Measurements from ENCODE around the gene HTT.

Gene HTT

DNA sequence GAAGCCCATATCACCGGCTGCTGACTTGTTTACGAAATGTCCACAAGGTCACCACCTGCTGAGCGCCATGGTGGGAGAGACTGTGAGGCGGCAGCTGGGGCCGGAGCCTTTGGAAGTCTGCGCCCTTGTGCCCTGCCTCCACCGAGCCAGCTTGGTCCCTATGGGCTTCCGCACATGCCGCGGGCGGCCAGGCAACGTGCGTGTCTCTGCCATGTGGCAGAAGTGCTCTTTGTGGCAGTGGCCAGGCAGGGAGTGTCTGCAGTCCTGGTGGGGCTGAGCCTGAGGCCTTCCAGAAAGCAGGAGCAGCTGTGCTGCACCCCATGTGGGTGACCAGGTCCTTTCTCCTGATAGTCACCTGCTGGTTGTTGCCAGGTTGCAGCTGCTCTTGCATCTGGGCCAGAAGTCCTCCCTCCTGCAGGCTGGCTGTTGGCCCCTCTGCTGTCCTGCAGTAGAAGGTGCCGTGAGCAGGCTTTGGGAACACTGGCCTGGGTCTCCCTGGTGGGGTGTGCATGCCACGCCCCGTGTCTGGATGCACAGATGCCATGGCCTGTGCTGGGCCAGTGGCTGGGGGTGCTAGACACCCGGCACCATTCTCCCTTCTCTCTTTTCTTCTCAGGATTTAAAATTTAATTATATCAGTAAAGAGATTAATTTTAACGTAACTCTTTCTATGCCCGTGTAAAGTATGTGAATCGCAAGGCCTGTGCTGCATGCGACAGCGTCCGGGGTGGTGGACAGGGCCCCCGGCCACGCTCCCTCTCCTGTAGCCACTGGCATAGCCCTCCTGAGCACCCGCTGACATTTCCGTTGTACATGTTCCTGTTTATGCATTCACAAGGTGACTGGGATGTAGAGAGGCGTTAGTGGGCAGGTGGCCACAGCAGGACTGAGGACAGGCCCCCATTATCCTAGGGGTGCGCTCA is 165.8 kb downstream of the HTT start:
- DNase-seq, result no peak

DNA sequence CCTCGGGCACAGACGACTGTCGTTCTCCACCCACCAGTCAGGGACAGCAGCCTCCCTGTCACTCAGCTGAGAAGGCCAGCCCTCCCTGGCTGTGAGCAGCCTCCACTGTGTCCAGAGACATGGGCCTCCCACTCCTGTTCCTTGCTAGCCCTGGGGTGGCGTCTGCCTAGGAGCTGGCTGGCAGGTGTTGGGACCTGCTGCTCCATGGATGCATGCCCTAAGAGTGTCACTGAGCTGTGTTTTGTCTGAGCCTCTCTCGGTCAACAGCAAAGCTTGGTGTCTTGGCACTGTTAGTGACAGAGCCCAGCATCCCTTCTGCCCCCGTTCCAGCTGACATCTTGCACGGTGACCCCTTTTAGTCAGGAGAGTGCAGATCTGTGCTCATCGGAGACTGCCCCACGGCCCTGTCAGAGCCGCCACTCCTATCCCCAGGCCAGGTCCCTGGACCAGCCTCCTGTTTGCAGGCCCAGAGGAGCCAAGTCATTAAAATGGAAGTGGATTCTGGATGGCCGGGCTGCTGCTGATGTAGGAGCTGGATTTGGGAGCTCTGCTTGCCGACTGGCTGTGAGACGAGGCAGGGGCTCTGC is 166.5 kb downstream of the HTT start:
- no peak for DNase-seq

DNA sequence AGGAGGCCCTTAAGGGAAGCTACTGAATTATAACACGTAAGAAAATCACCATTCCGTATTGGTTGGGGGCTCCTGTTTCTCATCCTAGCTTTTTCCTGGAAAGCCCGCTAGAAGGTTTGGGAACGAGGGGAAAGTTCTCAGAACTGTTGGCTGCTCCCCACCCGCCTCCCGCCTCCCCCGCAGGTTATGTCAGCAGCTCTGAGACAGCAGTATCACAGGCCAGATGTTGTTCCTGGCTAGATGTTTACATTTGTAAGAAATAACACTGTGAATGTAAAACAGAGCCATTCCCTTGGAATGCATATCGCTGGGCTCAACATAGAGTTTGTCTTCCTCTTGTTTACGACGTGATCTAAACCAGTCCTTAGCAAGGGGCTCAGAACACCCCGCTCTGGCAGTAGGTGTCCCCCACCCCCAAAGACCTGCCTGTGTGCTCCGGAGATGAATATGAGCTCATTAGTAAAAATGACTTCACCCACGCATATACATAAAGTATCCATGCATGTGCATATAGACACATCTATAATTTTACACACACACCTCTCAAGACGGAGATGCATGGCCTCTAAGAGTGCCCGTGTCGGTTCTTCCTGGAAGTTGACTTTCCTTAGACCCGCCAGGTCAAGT is 167.5 kb downstream of the HTT start:
- no peak for DNase-seq

GRCh38 chr4:3243136-3243780 is 168.8 kb downstream of the HTT start:
- DNase-seq, result no peak

GRCh38 chr4:3244002-3244401 is 169.5 kb downstream of the HTT start:
- DNase-seq, result no peak

GRCh38 chr4:3244747-3245146 is 170.3 kb downstream of the HTT start:
- no peak for DNase-seq

DNA sequence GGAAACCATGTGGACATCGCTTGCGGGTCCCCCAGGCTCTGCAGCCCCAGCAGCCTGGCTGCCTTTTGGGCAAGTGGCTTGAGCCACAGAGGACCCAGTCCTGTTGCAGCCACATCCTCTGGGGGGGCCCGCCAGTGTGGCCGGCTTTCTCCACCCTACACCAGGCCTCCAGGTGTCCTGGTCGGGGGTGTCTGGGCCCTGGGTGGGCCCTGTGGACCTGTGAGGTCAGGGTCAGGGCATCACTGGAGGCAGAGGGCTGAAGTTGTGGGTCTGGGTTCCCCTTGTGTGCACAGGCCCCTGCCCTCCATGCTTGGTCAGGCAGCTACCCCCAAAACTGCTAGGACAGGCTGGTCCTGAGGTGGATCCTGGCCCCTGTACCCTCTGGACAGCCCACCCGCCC is 171.2 kb downstream of the HTT start:
- no peak for DNase-seq

GRCh38 chr4:3246458-3247398 is 172.2 kb downstream of the HTT start:
- no peak for DNase-seq

- DNase-seq, result no peak
Measured at GRCh38 chr4:3247399-3248177, 173.1 kb downstream of the HTT start.

GRCh38 chr4:3248178-3248480 is 173.6 kb downstream of the HTT start:
- DNase-seq, result no peak

- no peak for DNase-seq
Measured at GRCh38 chr4:3248811-3249661, 174.6 kb downstream of the HTT start, which contains the start of gene MSANTD1. Gene MSANTD1 (plus strand): TSS chr4:3249159. CDS start chr4:3249223, 64 bp downstream.

- DNase-seq, result no peak
Measured at GRCh38 chr4:3249711-3250437, 175.4 kb downstream of the HTT start.

- DNase-seq, result no peak
Measured at GRCh38 chr4:3250438-3250955, 176.0 kb downstream of the HTT start.

- peak in 2 of 3 donors; percentile 27 to 42 for DNase-seq
Measured at GRCh38 chr4:3250956-3251690, 176.6 kb downstream of the HTT start.

DNA sequence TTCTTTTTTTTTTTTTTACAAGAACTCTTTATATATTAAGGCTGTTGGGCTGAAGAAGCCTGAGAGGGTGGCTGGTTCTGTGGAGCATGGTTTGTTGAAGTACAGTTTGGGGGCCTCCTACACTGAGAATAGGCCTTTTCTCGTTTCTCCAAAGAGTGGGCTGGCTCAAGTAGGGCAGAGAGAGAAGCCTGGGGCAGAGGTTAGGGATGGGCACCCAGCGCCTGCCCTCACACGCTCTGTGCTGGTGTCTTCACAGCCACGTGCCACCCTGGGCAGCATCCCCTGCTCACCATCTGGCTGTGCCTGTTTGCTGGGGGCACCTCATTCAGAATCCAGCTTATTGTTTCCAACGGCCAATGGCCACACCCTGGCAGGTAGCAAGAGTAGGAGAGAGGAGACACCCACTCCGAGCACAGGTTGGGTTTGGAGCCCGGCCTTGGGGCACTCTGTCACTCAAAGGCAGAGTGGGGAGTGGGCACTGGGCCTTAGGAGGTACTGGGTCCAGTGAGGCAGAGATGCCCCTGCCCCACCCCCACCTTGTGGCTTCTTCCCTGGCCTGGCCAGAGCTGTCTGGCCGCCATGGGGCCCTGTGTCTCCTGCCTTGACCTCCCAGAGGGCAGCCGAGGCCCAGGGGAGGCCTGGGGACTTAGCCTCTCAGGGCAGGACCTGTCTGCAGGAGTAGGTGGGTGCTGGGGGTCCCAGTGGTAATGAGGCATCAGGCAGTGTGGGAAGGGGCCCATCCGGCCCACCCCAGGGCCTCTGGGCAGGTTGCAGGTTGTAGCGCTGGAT is 177.4 kb downstream of the HTT start:
- no peak for DNase-seq

- no peak for DNase-seq
Measured at GRCh38 chr4:3252480-3252828, 178.0 kb downstream of the HTT start.

DNA sequence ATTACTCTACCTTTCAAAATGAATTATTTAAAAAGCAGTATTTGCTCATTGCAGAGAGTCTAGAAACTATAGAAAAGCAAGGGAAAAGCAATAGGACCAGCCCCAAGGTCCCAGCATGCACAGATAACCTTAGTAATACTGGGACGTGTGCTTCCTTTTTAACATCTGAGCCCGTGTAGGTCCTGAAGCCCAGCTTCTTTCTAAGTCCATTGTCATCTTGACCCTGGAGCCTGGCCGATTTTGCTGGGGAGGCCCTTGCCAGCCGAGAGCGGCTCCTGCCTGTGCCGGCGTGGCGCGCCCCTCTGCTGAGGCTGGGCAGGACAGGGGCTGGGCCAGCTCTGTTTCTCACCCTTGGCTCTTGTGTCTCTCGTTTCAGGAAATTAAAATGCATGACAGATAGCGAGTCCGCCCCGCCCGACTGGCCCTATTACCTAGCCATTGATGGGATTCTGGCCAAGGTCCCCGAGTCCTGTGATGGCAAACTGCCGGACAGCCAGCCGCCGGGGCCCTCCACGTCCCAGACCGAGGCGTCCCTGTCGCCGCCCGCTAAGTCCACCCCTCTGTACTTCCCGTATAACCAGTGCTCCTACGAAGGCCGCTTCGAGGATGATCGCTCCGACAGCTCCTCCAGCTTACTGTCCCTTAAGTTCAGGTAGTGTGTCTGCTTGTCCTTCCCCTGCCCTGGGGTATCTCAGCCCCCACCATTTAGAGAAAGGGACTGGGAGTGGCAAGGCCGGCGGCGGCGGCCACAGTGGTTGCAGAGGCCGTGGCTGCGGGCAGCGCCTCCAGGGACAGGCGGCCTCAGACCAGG is 178.6 kb downstream of the HTT start:
- DNase-seq, result no peak
